Natural killer cell treated with Interleukin-12 subunit alpha and Interleukin-12 subunit beta and Interleukin-15 and Interleukin-18, amount 100 ng/mL, for 72 hours (primary cell): ENCODE measurements around the gene ZC3H4. TPM values are rescaled to one million over a fixed set of nuclear protein-coding genes. Genes with fewer than 3 reads are reported as not detected.
"Not testable (repeated sequence)": the region's sequence is repeated elsewhere in the genome, so short reads cannot be mapped to it uniquely, and the experiment has no call there.

Experiments
- ATAC-seq, 2 donors: fragments of 150-1000 bp; cut with Tn5 transposase in 1 of 2; sonication (Bioruptor Pico), chemical (Tn5 transposase) in 1 of 2; 2 replicates each; pipeline ENCODE4 v1.10.0; 2021
- DNase-seq: peaks from one replicate; pipeline ENCODE4 v3.0.0; 2022; ENCODE audit warnings: low spot score
- H3K27ac Mint-ChIP-seq, 2 donors: 1 replicate in 1 of 2; 2 replicates in 1 of 2; pipeline ENCODE4 v1.8.0; 2022; ENCODE audit warnings: mixed read lengths in 2 of 2, mild to moderate bottlenecking in 1 of 2, moderate library complexity in 1 of 2
- H3K27me3 Mint-ChIP-seq, 2 donors: 1 replicate in 1 of 2; 2 replicates in 1 of 2; pipeline ENCODE4 v1.8.0; 2022; ENCODE audit warnings: mixed read lengths in 2 of 2
- H3K36me3 Mint-ChIP-seq: one replicate; pipeline ENCODE4 v1.8.0; 2022; ENCODE audit warnings: mixed read lengths
- H3K4me1 Mint-ChIP-seq, 2 donors: 1 replicate in 1 of 2; 2 replicates in 1 of 2; pipeline ENCODE4 v1.8.0; 2022; ENCODE audit warnings: low read depth in 2 of 2, mixed read lengths in 2 of 2, mild to moderate bottlenecking in 1 of 2
- H3K4me3 Mint-ChIP-seq: one replicate; pipeline ENCODE4 v1.8.0; 2022; ENCODE audit warnings: mixed read lengths
- H3K9me3 Mint-ChIP-seq: 2 replicates; pipeline ENCODE4 v1.8.0; 2022; ENCODE audit warnings: mixed read lengths
- total RNA-seq, 2 donors: library from RNA; stranded (reverse); gene quantifications; one replicate each; pipeline ENCODE4 v1.2.3, GENCODE V29; 2022

ZC3H4 gene
- total RNA-seq, 2 donors from 2014 or later: 150 to 169 TPM

DNA sequence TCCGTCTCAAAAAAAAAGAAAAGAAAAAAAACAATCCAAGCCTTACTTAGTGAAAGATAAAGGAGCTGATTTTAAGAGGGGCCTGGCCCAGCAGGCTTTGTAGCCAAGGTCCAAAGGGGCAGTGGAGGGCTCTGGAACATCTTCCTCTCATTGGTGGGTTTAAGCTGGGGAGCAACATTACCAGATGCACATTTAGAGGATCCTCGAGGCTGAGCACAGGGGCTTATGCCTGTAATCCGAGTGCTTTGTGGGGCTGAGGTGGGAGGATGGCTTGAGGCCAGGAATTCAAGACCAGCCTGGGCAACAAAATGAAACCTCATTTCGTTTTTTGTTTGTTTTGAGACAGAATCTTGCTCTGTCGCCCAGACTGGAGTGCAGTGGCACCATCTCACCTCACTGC is 57.2 kb downstream of the ZC3H4 start:
- ATAC-seq (no peak), DNase-seq (no peak)
- Mint-ChIP-seq H3K9me3 (no peaks in the 10 kb centered on the region), H3K27ac (no peak overlapping the region), H3K4me3 (no peak overlapping the region), H3K36me3 (no peaks in the 10 kb centered on the region), H3K27me3 (peaks cover 9 to 17% of the 10 kb centered on the region in 2 donors), H3K4me1 (no peaks in the 10 kb centered on the region)

DNA sequence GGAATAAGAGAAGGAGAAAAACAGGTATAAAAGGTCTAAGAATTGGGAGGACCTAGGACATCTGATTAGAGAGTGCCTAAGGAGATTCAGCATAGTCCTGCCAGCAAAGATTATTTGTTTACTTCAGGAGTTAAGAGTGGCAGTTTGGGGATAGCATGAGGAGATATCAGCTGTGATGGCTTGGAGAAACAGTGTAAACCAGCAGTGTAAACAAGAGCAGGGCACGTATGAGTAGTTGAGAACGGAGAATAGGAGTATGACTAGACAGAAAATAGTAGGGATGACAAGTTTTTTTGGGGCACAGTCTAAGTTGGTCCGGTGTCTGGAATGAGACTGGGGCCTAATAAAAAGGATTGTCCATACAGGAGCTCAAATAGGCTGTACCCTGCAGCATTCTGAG is 63.0 kb downstream of the ZC3H4 start:
- not testable (repeated sequence) for ATAC-seq, H3K9me3 Mint-ChIP-seq, H3K4me3 Mint-ChIP-seq, H3K36me3 Mint-ChIP-seq, H3K27ac Mint-ChIP-seq, DNase-seq
- peaks cover 19 to 22% of the 10 kb centered on the region in 2 donors for H3K4me1 Mint-ChIP-seq
- H3K27me3 Mint-ChIP-seq: peaks cover 9 to 17% of the 10 kb centered on the region in 2 donors

DNA sequence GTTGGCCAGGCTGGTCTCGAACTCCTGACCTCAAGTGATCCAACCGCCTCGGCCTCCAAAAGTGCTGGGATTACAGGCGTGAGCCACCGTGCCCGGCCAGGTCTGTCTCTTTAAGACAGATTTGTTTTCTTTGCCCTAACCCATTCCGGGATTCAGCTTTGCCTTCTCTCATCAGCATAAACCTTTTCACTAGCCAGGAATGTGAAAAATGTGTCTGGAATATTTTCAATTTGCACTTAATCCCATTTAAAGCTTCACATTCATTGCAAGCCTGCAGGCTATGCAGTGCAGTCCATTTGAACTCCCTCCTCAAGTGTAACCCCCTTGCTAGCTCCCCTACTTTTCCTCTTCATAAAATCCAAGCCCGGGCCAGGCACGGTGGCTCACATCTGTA is 64.3 kb downstream of the ZC3H4 start:
- H3K36me3 Mint-ChIP-seq: no peaks in the 10 kb centered on the region
- peak overlapping the region; percentile 57 to 78 for H3K27ac Mint-ChIP-seq
- no peaks in the 10 kb centered on the region for H3K9me3 Mint-ChIP-seq
- DNase-seq: no peak
- peaks cover 19 to 22% of the 10 kb centered on the region in 2 donors for H3K4me1 Mint-ChIP-seq
- H3K4me3 Mint-ChIP-seq: peak overlapping the region; percentile 92
- H3K27me3 Mint-ChIP-seq: peaks cover 9 to 10% of the 10 kb centered on the region in 2 donors
- no peak for ATAC-seq

DNA sequence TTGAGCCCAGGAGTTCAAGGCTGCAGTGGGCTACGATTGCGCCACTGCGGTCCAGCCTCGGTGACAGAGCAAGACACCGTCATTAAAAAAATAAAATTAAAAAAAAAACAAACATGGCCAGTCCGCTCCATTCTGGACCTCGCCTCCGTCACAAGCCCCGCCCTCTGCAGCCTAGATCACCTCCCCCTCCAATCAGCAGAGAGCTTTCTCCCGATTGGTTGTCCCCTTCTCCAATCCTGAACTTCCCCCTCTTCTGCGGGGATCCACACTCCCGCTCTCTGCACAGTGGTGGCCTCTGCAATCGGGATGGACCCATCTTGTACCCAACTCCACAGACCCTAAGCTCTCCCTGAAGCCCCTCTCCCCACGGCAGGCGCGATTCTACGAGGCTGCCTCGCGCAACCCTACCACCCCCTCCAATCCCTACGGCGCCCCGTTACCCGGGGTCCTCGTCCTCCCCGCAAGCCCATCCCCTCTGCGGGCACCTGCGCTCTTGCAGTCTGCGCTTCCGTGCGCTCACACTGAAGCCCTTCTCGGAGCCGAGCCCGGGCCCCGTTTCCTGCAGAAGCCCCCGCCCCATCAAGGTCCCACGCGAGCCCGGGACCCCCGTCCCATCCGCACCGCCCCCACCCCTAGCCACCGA is 65.7 kb downstream of the ZC3H4 start:
- Mint-ChIP-seq H3K27ac (peak overlapping the region; percentile 57 to 78), H3K27me3 (no peaks in the 10 kb centered on the region), H3K36me3 (no peaks in the 10 kb centered on the region), H3K4me1 (peaks cover 19 to 22% of the 10 kb centered on the region in 2 donors), H3K9me3 (no peaks in the 10 kb centered on the region), H3K4me3 (peak overlapping the region; percentile 92)
- ATAC-seq: peak; percentile 77 to 84
- peak; percentile 88 for DNase-seq

DNA sequence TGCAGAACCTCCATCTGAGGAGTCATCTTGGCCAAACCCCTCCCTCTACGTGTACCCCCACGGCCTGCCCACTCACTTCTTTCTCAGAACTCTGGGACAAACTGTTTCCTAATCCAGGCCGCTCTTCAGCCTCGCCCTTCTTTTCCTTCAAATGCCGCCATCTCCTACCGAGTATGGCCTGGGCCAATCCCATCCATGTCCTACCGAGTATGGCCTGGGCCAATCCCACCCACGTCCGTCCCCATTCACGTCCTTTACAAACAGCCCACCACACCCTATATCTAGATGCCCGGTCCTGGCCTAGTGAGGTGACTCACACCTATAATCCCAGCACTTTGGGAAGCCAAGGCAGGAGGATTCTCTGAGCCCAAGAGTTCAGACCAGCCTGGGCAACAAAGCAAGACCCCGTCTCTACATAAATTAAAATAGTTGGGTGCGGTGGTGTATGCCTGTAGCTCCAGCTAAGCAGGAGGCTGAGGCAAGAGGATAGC is 66.3 kb downstream of the ZC3H4 start:
- Mint-ChIP-seq H3K4me1 (peaks cover 19 to 22% of the 10 kb centered on the region in 2 donors), H3K4me3 (peak overlapping the region; percentile 92), H3K27me3 (no peaks in the 10 kb centered on the region), H3K36me3 (no peaks in the 10 kb centered on the region), H3K27ac (peak overlapping the region; percentile 57 to 78), H3K9me3 (no peaks in the 10 kb centered on the region)
- DNase-seq (no peak), ATAC-seq (no peak)

DNA sequence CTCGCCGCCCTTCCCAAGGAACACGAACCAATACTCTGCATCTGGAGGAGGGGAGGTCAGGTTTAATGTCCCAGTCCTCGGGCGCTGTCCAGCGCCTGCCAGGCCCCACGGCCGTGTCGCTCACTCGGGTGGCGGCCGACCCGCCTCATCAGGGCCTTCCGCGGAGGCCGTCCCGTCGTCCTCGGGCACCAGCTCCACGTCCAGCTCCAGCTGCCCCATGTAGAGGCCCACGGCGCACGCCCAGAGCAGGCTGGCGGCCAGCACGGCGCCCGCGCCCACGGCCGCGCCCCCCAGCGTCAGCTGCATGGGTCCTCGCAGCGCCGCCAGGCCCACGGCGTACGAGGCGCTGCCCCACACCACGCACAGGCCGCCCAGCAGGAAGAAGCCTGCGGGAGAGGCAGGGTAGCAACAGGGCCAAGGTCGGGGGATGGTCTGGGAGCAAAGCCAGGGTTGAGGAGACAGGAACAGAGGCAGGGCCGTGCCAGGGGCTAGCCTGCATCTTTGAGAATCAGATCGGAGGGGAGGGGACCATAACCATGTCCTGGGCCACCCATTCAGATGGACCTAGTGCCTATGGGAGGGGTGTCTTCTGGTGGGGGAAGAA is 67.6 kb downstream of the ZC3H4 start:
- no peak overlapping the region for H3K27ac Mint-ChIP-seq
- H3K36me3 Mint-ChIP-seq: no peaks in the 10 kb centered on the region
- peaks cover 19 to 22% of the 10 kb centered on the region in 2 donors for H3K4me1 Mint-ChIP-seq
- no peak overlapping the region for H3K4me3 Mint-ChIP-seq
- ATAC-seq: no peak
- no peaks in the 10 kb centered on the region for H3K27me3 Mint-ChIP-seq
- DNase-seq: no peak
- no peaks in the 10 kb centered on the region for H3K9me3 Mint-ChIP-seq

DNA sequence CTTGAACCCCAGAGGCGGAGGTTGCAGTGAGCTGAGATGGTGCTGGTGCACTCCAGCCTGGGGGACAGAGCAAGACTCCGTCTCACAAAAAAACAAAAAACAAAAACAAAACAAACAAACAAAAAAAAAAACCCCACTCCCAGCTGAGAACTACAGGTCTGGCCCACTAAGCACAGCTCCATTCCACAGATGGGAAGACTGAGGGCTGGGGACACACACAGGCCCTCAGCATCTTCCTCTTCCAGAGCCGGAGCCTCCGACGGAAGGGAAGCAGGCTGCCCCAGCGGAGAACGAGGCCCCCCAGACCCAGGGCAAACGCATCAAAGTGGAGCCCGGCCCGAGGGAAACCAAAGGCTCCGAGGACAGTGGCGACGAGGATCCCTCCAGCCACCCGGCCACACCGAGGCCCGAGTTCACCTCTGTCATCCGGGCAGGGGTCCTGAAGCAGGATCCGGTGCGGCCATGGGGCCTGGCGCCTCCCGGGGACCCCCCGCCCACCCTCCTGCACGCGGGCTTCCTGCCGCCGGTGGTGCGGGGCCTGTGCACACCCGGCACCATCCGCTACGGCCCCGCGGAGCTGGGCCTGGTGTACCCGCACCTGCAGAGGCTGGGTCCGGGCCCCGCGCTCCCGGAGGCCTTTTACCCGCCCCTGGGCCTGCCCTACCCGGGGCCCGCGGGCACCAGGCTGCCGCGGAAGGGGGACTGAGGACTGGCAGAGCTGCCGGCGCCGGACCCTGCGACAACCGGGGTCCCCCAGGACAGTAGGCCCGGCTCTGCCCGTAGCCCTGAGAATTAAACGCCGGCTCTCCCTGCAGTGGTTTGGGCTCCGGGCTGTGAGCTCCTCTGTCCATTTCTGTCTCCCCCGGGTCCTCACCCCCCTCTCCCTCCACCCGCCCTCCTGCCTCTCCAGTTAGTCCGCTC is 68.4 kb downstream of the ZC3H4 start:
- H3K36me3 Mint-ChIP-seq: no peaks in the 10 kb centered on the region

DNA sequence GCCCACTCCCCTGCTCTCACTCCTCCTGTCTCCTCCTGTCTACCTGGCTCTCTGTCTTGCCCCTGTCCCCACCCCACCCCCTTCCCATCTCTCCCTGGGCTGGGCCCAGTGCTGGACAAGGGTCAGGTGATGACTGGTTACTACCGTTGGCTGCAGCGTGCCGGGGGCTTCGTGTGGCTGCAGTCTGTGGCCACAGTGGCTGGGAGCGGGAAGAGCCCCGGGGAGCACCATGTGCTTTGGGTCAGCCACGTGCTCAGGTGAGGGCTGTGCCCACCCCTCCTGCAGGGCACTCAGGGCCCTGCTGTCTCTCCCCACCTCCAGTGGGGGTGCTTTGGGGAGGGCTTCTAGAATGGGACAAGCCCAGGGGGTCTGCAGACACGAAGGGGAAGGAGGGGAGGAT is 72.7 kb downstream of the ZC3H4 start:
- no peak overlapping the region for H3K4me3 Mint-ChIP-seq
- H3K9me3 Mint-ChIP-seq: no peaks in the 10 kb centered on the region
- no peaks in the 10 kb centered on the region for H3K36me3 Mint-ChIP-seq
- ATAC-seq: no peak
- H3K27me3 Mint-ChIP-seq: no peaks in the 10 kb centered on the region
- no peak for DNase-seq
- no peak overlapping the region for H3K27ac Mint-ChIP-seq
- H3K4me1 Mint-ChIP-seq: peaks cover 3 to 7% of the 10 kb centered on the region in 2 donors

More for the DNA sequence above, 68.4 kb downstream of the ZC3H4 start:
- no peak for ATAC-seq
- H3K27ac Mint-ChIP-seq: no peak overlapping the region
- DNase-seq: no peak
- no peaks in the 10 kb centered on the region for H3K9me3 Mint-ChIP-seq
- no peaks in the 10 kb centered on the region for H3K27me3 Mint-ChIP-seq
- peaks cover 19 to 22% of the 10 kb centered on the region in 2 donors for H3K4me1 Mint-ChIP-seq
- no peak overlapping the region for H3K4me3 Mint-ChIP-seq

DNA sequence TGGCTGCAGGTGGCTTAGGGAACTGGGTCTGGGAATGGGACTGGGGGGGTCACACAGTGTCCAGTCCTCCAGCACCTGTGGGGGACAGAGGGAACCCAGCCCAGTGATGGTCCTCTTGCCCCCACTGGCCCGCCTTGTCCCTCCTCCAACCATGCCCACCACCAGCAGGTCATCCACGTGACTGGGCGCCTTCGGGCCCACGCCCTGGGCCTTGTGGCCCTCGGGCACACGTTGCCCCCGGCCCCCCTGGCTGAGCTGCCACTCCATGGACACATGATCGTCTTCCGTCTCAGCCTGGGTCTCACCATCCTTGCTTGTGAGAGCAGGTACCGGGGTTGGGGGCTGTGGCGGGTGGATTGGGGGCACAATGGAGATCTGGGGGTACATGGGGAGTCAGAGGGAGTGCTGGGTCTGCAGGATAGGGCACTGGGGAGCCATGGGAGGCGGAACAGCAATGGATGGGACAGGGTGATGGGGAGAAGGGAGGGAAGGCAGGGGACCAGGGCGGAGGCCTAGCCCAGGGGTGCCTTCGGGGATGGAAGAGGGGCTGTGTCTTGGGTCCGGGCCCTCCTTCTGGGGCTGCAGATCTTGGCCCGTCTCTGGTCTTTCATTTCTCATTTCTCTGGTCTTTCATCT is 74.2 kb downstream of the ZC3H4 start:
- Mint-ChIP-seq H3K4me1 (peaks cover 14 to 17% of the 10 kb centered on the region in 2 donors), H3K4me3 (no peak overlapping the region), H3K36me3 (no peaks in the 10 kb centered on the region), H3K9me3 (no peaks in the 10 kb centered on the region), H3K27me3 (no peaks in the 10 kb centered on the region), H3K27ac (no peak overlapping the region)
- no peak for ATAC-seq
- DNase-seq: no peak

DNA sequence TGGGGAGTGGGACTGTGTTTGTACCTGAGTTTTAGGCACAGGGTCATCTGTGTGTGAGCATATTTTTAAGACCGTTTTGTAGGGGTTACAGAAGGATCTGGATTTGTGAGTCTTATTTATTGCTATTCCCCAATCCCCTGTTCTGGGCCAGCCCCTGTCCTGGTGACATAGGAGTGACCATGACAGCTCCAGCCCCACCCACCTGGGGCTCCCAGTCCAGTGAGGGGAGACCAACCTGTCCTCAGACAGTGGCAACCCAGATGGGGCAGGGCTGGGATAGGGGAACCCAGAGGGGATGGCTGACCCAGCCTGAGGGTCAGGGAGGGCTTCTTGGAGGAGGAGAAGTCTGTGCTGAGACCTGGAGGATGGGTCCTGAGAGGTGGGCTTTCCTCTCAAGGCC is 75.8 kb downstream of the ZC3H4 start:
- Mint-ChIP-seq H3K36me3 (no peaks in the 10 kb centered on the region), H3K27me3 (no peaks in the 10 kb centered on the region), H3K27ac (no peak overlapping the region), H3K4me1 (peaks cover 14 to 17% of the 10 kb centered on the region in 2 donors), H3K9me3 (no peaks in the 10 kb centered on the region), H3K4me3 (no peak overlapping the region)
- ATAC-seq: no peak
- DNase-seq: no peak

DNA sequence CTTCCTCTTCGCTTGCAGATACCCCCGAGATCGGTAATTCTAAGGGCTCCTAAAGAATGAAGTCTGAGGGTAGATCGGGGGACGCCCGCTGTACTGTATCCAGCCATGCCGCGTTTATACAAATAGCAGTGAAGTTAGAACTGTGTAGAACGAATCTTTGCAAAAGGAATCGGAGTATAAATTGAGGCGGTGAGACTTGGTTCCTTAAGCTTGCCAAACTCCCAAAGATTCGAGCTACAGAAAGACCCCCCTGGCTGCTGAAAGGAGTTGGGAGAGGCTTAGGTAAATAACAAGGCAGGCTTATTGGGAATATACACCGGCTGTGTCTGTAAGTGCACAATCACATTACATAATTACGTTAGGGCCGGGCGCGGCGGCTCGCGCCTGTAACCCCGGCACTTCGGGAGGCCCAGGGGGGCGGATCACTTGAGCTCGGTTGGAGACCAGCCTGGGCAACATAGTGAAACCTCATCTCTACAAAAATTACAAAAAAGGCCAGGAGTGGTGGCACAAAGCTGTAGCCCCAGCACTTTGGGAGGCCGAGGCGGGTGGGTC is 77.4 kb downstream of the ZC3H4 start:
- H3K4me1 Mint-ChIP-seq: peaks cover 14 to 20% of the 10 kb centered on the region in 2 donors
- peak overlapping the region; percentile 68 to 81 for H3K27ac Mint-ChIP-seq
- no peaks in the 10 kb centered on the region for H3K9me3 Mint-ChIP-seq
- DNase-seq (no peak), ATAC-seq (peak; percentile 1 to 17)
- H3K36me3 Mint-ChIP-seq: no peaks in the 10 kb centered on the region
- peak overlapping the region; percentile 86 for H3K4me3 Mint-ChIP-seq
- H3K27me3 Mint-ChIP-seq: peaks cover 0 to 1% of the 10 kb centered on the region in 2 donors

DNA sequence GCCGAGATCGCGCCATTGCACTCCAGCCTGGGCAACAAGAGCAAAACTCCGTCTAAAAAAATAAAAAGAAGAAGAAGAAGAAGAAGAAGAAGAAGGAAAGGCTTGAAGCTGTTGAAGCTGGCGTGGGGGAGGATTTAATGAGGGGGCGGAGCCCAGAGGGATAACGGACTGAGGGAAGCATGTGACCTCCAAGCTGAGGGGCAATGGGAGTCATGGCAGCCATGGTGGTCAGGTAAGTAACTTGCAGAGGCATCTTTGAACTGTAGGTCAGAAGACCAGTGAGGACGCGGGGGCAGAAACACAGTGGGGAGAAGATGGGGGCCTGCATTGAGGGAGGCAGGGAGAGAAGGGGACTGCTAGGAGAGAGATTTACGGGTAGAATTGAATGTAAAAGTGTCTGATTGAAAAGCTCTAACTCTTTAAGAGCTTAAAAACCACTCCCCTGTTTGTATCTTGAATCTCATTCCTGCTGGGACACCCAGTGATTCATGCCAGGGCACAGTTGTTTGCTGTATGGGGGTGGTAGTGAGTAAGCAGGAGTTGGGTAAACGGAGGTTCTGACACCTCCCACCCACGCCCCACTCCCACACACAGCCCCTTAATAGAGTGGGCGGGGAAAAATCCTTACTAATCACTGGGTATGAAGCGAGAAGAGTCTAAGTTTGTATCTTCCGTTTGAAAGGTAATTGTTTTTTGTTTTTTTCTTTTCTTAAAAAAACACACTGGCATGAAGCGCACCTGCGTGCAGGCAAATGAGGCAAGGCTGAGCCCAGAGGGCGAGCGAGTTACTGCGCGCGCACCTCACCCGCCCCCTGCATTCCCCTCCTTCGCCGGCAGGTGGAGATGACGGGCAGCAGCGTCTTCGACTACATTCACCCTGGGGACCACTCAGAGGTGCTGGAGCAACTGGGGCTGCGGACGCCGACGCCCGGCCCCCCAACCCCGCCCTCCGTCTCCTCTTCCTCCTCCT is 78.2 kb downstream of the ZC3H4 start:
- DNase-seq: peak; percentile 91
- Mint-ChIP-seq H3K4me1 (peaks cover 14 to 20% of the 10 kb centered on the region in 2 donors), H3K36me3 (no peaks in the 10 kb centered on the region), H3K27ac (peak overlapping the region; percentile 68 to 81), H3K4me3 (peak overlapping the region; percentile 86), H3K27me3 (peaks cover 3 to 8% of the 10 kb centered on the region in 2 donors), H3K9me3 (no peaks in the 10 kb centered on the region)
- ATAC-seq: peak; percentile 93 to 94
